Upper lobe of right lung (tissue), 1 donor: ENCODE data around the gene MXD3. TPM values are rescaled to one million over a fixed set of nuclear protein-coding genes. Genes with fewer than 3 reads are reported as not detected.
"Not testable (repeated sequence)": the region's sequence is repeated elsewhere in the genome, so short reads cannot be mapped to it uniquely, and the experiment has no call there.

Experiments
- ATAC-seq: fragments of 200-7000 bp; cut with Tn5 transposase; one replicate; pipeline ENCODE4 v1.9.1; 2020; ENCODE audit warnings: mild to moderate bottlenecking, moderate library complexity
- DNase-seq: peaks from one replicate; pipeline ENCODE4 v3.0.0-alpha.2; 2020
- H3K27ac ChIP-seq: fragments of 200-600 bp; one replicate; pipeline ENCODE4 v1.8.0; 2022
- H3K27me3 ChIP-seq: fragments of 200-600 bp; one replicate; pipeline ENCODE4 v1.8.0; 2022; ENCODE audit warnings: mild to moderate bottlenecking
- H3K36me3 ChIP-seq: fragments of 200-600 bp; one replicate; pipeline ENCODE4 v1.8.0; 2022
- H3K4me1 ChIP-seq: fragments of 200-600 bp; one replicate; pipeline ENCODE4 v1.8.0; 2022
- H3K4me3 ChIP-seq: fragments of 200-600 bp; one replicate; pipeline ENCODE4 v1.8.0; 2022; ENCODE audit warnings: mild to moderate bottlenecking
- H3K9me3 ChIP-seq: fragments of 200-600 bp; one replicate; pipeline ENCODE4 v1.8.0; 2022
- CTCF ChIP-seq: fragments of 200-600 bp; IDR thresholded peaks from one replicate; pipeline ENCODE4 v1.8.0; 2022; ENCODE audit warnings: antibody characterized with exemption
- intact Hi-C: fragments of 100-400 bp; cut with DNase I; formaldehyde crosslinking; loops from one replicate; pipeline ENCODE4 v1.11.0; 2022
- total RNA-seq: library from RNA; stranded (reverse); fragmentation: NEBNext Ultra II Directional; extraction: Animal tissue kit (Norgen Biotek cat#: 25700); gene quantifications from one replicate; pipeline ENCODE4 v1.2.1, GENCODE V29; 2021
- donor health status: DM: no; HTN: yes; CAD: no; lungs with severe emphysema.

The MXD3 gene
- total RNA-seq, 1 donor from 2014 or later = 10.1 TPM

GRCh38 chr5:177265395-177265794 is 46.3 kb downstream of the MXD3 start:
- no peaks in the 10 kb centered on the region for H3K27me3 ChIP-seq
- DNase-seq (no peak), ATAC-seq (peak; percentile 36)
- peaks cover 5% of the 10 kb centered on the region for H3K4me1 ChIP-seq
- H3K36me3 ChIP-seq = peaks cover 88% of the 10 kb centered on the region
- H3K27ac ChIP-seq = no peak overlapping the region
- intact Hi-C loops = no loop called here
- H3K4me3 ChIP-seq = no peak overlapping the region
- no peaks in the 10 kb centered on the region for H3K9me3 ChIP-seq
- no peak for TF ChIP-seq CTCF

DNA sequence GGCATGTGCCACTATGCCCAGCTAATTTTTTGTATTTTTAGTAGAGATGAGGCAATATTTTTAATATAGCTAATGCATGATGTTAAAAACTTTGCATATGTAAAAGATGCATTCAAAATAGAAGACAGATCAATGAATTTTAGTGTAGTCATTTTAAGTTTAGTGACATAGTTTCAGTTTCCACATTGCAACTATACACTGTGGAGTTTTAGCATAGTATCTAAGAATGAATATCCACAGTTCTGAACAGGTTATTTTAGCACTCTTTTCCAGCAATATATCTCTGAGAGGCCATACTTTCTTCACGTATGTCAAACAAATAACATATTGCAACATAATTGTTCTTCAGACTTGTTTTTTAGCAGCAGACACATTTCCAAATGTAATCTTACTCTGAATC is 47.5 kb downstream of the MXD3 start:
- H3K4me3 ChIP-seq = no peak overlapping the region
- no peaks in the 10 kb centered on the region for H3K9me3 ChIP-seq
- ATAC-seq = no peak
- H3K36me3 ChIP-seq = peaks cover 88% of the 10 kb centered on the region
- H3K4me1 ChIP-seq = peaks cover 5% of the 10 kb centered on the region
- no peak for DNase-seq
- H3K27me3 ChIP-seq = no peaks in the 10 kb centered on the region
- no peak overlapping the region for H3K27ac ChIP-seq
- no peak for TF ChIP-seq CTCF
- intact Hi-C loops = no loop called here

- Histone ChIP-seq H3K36me3 (peaks cover 88% of the 10 kb centered on the region), H3K27me3 (no peaks in the 10 kb centered on the region), H3K27ac (no peak overlapping the region), H3K9me3 (no peaks in the 10 kb centered on the region), H3K4me3 (no peak overlapping the region), H3K4me1 (peaks cover 5% of the 10 kb centered on the region)
- ATAC-seq (no peak), DNase-seq (no peak)
- TF ChIP-seq CTCF = no peak
- intact Hi-C loops = no loop called here
Observed at GRCh38 chr5:177261510-177261909, 50.2 kb downstream of the MXD3 start.

DNA sequence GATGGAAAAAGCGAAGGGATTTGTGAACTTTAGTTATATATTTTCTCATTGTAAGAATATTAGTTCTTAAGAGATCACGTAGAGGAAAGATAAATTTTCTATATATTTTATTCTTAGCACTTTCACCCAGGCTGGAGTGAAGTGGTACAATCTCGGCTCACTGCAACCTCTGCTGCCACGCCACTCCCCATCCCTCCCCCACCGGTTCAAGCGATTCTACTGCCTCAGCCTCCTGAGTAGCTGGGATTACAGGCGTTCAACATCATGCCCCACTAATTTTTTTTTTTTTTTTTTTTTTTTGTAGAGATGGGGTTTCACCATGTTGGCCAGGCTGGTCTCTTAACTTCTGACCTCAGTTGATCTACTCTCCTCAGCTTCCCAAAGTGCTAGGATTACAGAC is 50.7 kb downstream of the MXD3 start:
- intact Hi-C loops = no loop called here
- ATAC-seq = no peak
- H3K36me3 ChIP-seq = peaks cover 83% of the 10 kb centered on the region

GRCh38 chr5:177258711-177259110 is 53.0 kb downstream of the MXD3 start:
- DNase-seq, H3K4me3 ChIP-seq, H3K9me3 ChIP-seq, H3K27ac ChIP-seq, H3K4me1 ChIP-seq, intact Hi-C loops, ATAC-seq, H3K27me3 ChIP-seq: not testable (repeated sequence)
- peaks cover 95% of the 10 kb centered on the region for H3K36me3 ChIP-seq

More for the DNA sequence above, 50.7 kb downstream of the MXD3 start:
- Histone ChIP-seq H3K27ac (no peak overlapping the region), H3K4me3 (no peak overlapping the region), H3K27me3 (no peaks in the 10 kb centered on the region), H3K9me3 (no peaks in the 10 kb centered on the region), H3K4me1 (peaks cover 5% of the 10 kb centered on the region)
- no peak for DNase-seq
- no peak for TF ChIP-seq CTCF

Other genes starting within 250 kb of the MXD3 start
- gene FGFR4, start 225.0 kb downstream of the MXD3 start, total RNA-seq = 109 TPM
- 67.7 TPM for gene NSD1, start 178.1 kb downstream of the MXD3 start, total RNA-seq
- gene RAB24, start 8.2 kb downstream of the MXD3 start, total RNA-seq = 36.3 TPM
- 87.0 TPM for gene PRELID1, start 8.1 kb downstream of the MXD3 start, total RNA-seq
- 117 TPM for gene LMAN2, start 39.8 kb upstream of the MXD3 start, total RNA-seq
- 17.5 TPM for gene RGS14, start 46.0 kb upstream of the MXD3 start, total RNA-seq
- not detected for gene SLC34A1, start 72.5 kb upstream of the MXD3 start, total RNA-seq
- gene PFN3, start 88.8 kb upstream of the MXD3 start, total RNA-seq = not detected
- 0.69 TPM for gene F12, start 97.7 kb upstream of the MXD3 start, total RNA-seq
- 43.9 TPM for gene GRK6, start 114.8 kb upstream of the MXD3 start, total RNA-seq
- 2.1 TPM for gene PRR7, start 134.9 kb upstream of the MXD3 start, total RNA-seq
- gene DBN1, start 161.7 kb upstream of the MXD3 start, total RNA-seq = 34.6 TPM
- gene PDLIM7, start 185.7 kb upstream of the MXD3 start, total RNA-seq = 59.1 TPM
- 45.6 TPM for gene DOK3, start 197.9 kb upstream of the MXD3 start, total RNA-seq
- gene DDX41, start 205.1 kb upstream of the MXD3 start, total RNA-seq = 61.6 TPM
- gene FAM193B, start 242.7 kb upstream of the MXD3 start, total RNA-seq = 76.3 TPM